IMR-90 (cell line): ENCODE measurements around the gene CYB5R4.

Experiments used
- RAD21 ChIP-seq: IDR thresholded peaks from 2 replicates; pipeline ENCODE4 v1.6.1; 2012; ENCODE audit warnings: low read length, improper control_type of control experiment
- RCOR1 ChIP-seq: IDR thresholded peaks from 2 replicates; pipeline ENCODE4 v1.6.1; 2012; ENCODE audit warnings: mild to moderate bottlenecking, low read length, improper control_type of control experiment; ENCODE audit not compliant: insufficient replicate concordance

GRCh38 chr6:84013354-84013753 is 153.9 kb downstream of the CYB5R4 start:
- TF ChIP-seq RCOR1 (no peak), RAD21 (no peak)
